NT2/D1 (cell line): ENCODE measurements around the gene TGFBRAP1.

Experiments used
- DNase-seq: peaks from one replicate; pipeline ENCODE4 v3.0.0-alpha.2; 2011; ENCODE audit warnings: low read depth, low spot score
- H3K27me3 ChIP-seq: 2 replicates; pipeline ENCODE4 v1.6.0; 2011; ENCODE audit warnings: mild to moderate bottlenecking; ENCODE audit not compliant: insufficient read length, insufficient read depth
- H3K36me3 ChIP-seq: 2 replicates; pipeline ENCODE4 v1.6.1; 2011; ENCODE audit warnings: mild to moderate bottlenecking, low read length, mixed read lengths; ENCODE audit not compliant: insufficient read depth, insufficient read length
- H3K4me1 ChIP-seq: 2 replicates; pipeline ENCODE4 v1.5.1; 2011; ENCODE audit not compliant: insufficient read depth, insufficient read length
- H3K4me3 ChIP-seq: 2 replicates; pipeline ENCODE4 v1.5.1; 2011; ENCODE audit warnings: low read depth; ENCODE audit not compliant: insufficient read length
- H3K9ac ChIP-seq: 2 replicates; pipeline ENCODE4 v1.6.0; 2011; ENCODE audit warnings: low read depth; ENCODE audit not compliant: insufficient read length
- H3K9me3 ChIP-seq: 2 replicates; pipeline ENCODE4 v1.5.1; 2011; ENCODE audit warnings: mild to moderate bottlenecking, low read length; ENCODE audit not compliant: insufficient read depth
- SUZ12 ChIP-seq: IDR thresholded peaks from 2 replicates; pipeline ENCODE4 v1.6.1; 2011; ENCODE audit not compliant: insufficient read length, insufficient read depth; ENCODE audit errors: extremely low read depth
- YY1 ChIP-seq: IDR thresholded peaks from 2 replicates; pipeline ENCODE4 v1.6.1; 2011; ENCODE audit not compliant: insufficient read length, insufficient read depth
- ZNF274 ChIP-seq: IDR thresholded peaks from 2 replicates; pipeline ENCODE4 v1.6.1; 2011; ENCODE audit warnings: mild to moderate bottlenecking, low read depth, low read length

The TGFBRAP1 gene

GRCh38 chr2:105339414-105339813 lies 9.9 kb upstream of the TGFBRAP1 start:
- H3K4me1 ChIP-seq, result no peaks in the 10 kb centered on the region
- TF ChIP-seq YY1, result no peak
- TF ChIP-seq SUZ12, result no peak
- TF ChIP-seq ZNF274, result no peak
- DNase-seq, result no peak
- no peak overlapping the region for H3K4me3 ChIP-seq
- H3K9ac ChIP-seq, result peak overlapping the region; percentile 24
- H3K36me3 ChIP-seq, result peaks cover 69% of the 10 kb centered on the region
- H3K27me3 ChIP-seq, result no peaks in the 10 kb centered on the region
- H3K9me3 ChIP-seq, result no peaks in the 10 kb centered on the region

- Histone ChIP-seq H3K27me3 (no peaks in the 10 kb centered on the region), H3K36me3 (peaks cover 66% of the 10 kb centered on the region), H3K9me3 (no peaks in the 10 kb centered on the region), H3K9ac (peak overlapping the region; percentile 87), H3K4me3 (peak overlapping the region; percentile 91), H3K4me1 (no peaks in the 10 kb centered on the region)
- TF ChIP-seq YY1 (no peak), SUZ12 (no peak), ZNF274 (no peak)
- DNase-seq, result no peak
These were observed 8.5 kb upstream of the TGFBRAP1 start for GRCh38 chr2:105338020-105338385.

GRCh38 chr2:105337122-105338019 lies 7.8 kb upstream of the TGFBRAP1 start, which contains the start of gene C2orf49:
TSS of gene C2orf49 (plus strand) at chr2:105337540. CDS start at chr2:105337588, 48 bp downstream.
- Histone ChIP-seq H3K27me3 (no peaks in the 10 kb centered on the region), H3K9me3 (no peaks in the 10 kb centered on the region), H3K4me3 (peak within 1 kb of the TSS; percentile 91), H3K36me3 (peaks cover 59% of the 10 kb centered on the region), H3K9ac (peak within 1 kb of the TSS; percentile 87), H3K4me1 (no peaks in the 10 kb centered on the region)
- peak; percentile 77 for DNase-seq
- TF ChIP-seq SUZ12 (no peak), ZNF274 (no peak), YY1 (no peak)

GRCh38 chr2:105336786-105337121 lies 7.2 kb upstream of the TGFBRAP1 start:
- H3K27me3 ChIP-seq, result no peaks in the 10 kb centered on the region
- H3K4me1 ChIP-seq, result no peaks in the 10 kb centered on the region
- no peaks in the 10 kb centered on the region for H3K9me3 ChIP-seq
- no peak for DNase-seq
- peaks cover 53% of the 10 kb centered on the region for H3K36me3 ChIP-seq
- H3K9ac ChIP-seq, result peak overlapping the region; percentile 87
- peak overlapping the region; percentile 91 for H3K4me3 ChIP-seq
- TF ChIP-seq SUZ12, result no peak

GRCh38 chr2:105335469-105335868 lies 5.9 kb upstream of the TGFBRAP1 start:
- peaks cover 3% of the 10 kb centered on the region for H3K4me1 ChIP-seq
- H3K36me3 ChIP-seq, result peaks cover 40% of the 10 kb centered on the region
- no peak for TF ChIP-seq YY1
- no peak for TF ChIP-seq ZNF274
- TF ChIP-seq SUZ12, result no peak
- no peaks in the 10 kb centered on the region for H3K27me3 ChIP-seq
- H3K9ac ChIP-seq, result no peak overlapping the region
- H3K4me3 ChIP-seq, result no peak overlapping the region
- H3K9me3 ChIP-seq, result no peaks in the 10 kb centered on the region
- no peak for DNase-seq

- no peak for DNase-seq
- H3K4me1 ChIP-seq, result peaks cover 3% of the 10 kb centered on the region
- peaks cover 28% of the 10 kb centered on the region for H3K36me3 ChIP-seq
- no peaks in the 10 kb centered on the region for H3K9me3 ChIP-seq
- no peaks in the 10 kb centered on the region for H3K27me3 ChIP-seq
- TF ChIP-seq YY1, result no peak
- TF ChIP-seq ZNF274, result no peak
- H3K4me3 ChIP-seq, result no peak overlapping the region
- no peak overlapping the region for H3K9ac ChIP-seq
These were observed 4.7 kb upstream of the TGFBRAP1 start for GRCh38 chr2:105334211-105334610.

GRCh38 chr2:105330681-105331375 lies 1.3 kb upstream of the TGFBRAP1 start:
- H3K9me3 ChIP-seq, result no peaks in the 10 kb centered on the region
- DNase-seq, result no peak
- H3K4me3 ChIP-seq, result no peak overlapping the region
- no peak for TF ChIP-seq SUZ12
- TF ChIP-seq YY1, result no peak
- TF ChIP-seq ZNF274, result no peak
- no peaks in the 10 kb centered on the region for H3K27me3 ChIP-seq
- H3K9ac ChIP-seq, result no peak overlapping the region
- H3K36me3 ChIP-seq, result peaks cover 27% of the 10 kb centered on the region
- peaks cover 3% of the 10 kb centered on the region for H3K4me1 ChIP-seq
